Activated CD4-positive, CD25-positive, alpha-beta regulatory T cell treated with anti-CD3 and anti-CD28 coated beads, Interleukin-2, amount 50 U/mL, for 72 hours (primary cell): ENCODE data around the gene BPIFA3.
"Not testable (repeated sequence)": the region's sequence is repeated elsewhere in the genome, so short reads cannot be mapped to it uniquely, and the experiment has no call there.

ENCODE experiments used
- DNase-seq: peaks from one replicate; pipeline ENCODE4 v3.0.0; 2021

BPIFA3 gene

DNA sequence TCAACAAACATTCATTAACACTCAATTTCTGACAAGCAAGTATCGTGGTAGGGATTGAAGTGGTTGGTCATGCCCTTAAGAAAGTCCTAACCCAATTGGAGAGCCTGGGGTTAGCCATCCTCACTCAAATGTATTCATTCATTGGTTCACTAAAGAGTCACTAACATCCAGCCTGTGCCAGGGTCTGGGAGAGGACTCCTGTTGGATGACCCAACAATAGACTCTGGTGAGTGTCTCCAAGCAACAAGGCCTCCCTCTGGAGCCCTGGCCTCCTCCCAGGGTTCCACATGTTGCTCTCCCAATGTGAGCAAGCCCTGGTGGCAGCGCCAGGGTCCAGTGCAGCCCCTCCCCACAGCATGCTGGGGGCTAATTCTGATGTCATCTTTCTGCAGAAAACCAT lies at the start of gene BPIFA3:
TSS of gene BPIFA3 (plus strand) at position 301 of the 400 bp plus-strand sequence. CDS start 185 bp downstream, outside the sequence.
- no peak for DNase-seq

DNA sequence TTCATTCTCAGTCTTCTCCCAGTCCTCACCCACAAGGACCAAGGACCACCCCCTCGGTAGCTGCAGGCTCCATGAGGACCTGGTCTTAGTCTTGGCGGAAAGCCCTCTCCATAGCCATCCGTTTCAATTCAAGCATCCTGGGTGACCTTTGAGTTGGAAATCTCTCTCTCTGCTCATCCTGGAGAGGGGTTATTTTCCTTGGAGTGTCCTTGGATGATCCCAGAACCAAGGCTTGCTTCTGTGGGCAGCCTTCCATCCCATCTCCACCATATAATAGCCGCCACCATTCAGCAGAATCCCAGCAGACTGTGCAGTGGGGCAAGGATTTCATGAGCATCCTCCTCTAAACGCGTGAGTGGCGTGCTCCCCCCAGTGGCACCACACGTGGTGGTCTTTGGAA lies 49.3 kb upstream of the BPIFA3 start, which contains the start of gene BPIFA2:
TSS of gene BPIFA2 (plus strand) at position 301 of the 400 bp plus-strand sequence. CDS start 987 bp downstream, outside the sequence.
- DNase-seq: no peak

DNA sequence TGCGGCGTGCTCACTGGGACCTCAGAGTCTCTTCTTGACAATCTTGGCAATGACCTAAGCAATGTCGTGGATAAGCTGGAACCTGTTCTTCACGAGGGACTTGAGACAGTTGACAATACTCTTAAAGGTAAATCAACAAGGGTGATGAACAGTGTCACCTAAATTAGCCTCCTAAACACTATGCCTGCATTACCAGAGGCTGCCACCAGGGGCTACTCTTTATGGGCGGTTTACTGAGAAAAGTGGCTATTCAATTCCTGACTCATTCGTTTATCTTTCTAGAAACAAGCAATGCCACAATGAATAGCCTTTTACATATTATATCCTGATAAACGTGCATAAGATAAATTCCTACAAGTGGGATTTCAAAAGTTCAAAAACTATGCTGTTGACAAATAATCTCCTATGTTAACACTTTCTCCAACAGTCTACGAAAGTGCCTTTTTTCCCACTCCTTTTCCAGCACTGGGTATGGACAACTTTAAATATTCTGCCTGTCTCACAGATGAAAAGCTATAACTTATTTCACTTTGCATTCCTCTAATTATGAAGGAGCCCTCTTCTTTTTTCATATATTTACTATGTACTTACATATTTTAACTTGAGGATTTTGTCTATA lies 47.9 kb upstream of the BPIFA3 start:
- peak; percentile 63 for DNase-seq

DNA sequence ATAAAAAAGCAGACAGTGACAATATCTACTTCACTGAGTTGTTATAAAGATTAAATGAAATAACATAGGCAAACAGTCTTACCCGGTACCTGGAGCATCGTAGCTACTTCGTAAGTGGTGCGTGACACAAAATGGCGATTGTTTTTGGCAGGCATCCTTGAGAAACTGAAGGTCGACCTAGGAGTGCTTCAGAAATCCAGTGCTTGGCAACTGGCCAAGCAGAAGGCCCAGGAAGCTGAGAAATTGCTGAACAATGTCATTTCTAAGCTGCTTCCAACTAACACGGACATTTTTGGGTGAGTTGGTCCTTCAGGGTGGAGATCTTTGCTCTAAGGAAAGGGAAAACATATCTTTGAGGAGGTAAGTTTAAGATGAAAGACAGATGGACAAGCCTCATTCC lies 44.4 kb upstream of the BPIFA3 start:
- DNase-seq: no peak

DNA sequence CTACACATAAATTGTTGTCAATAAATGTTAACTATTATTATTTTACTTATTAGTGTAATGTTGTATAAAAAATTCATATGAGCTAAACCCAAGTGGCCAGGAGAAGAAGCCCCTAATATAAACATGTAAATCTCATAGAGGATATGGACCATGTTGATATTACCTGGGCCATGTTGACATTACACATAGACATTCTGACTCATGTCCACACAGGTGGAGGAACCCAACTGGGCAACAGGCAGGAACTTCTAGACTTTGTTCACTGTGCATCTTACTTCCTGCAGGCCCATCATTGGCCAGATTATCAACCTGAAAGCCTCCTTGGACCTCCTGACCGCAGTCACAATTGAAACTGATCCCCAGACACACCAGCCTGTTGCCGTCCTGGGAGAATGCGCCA lies 42.0 kb upstream of the BPIFA3 start:
- no peak for DNase-seq

DNA sequence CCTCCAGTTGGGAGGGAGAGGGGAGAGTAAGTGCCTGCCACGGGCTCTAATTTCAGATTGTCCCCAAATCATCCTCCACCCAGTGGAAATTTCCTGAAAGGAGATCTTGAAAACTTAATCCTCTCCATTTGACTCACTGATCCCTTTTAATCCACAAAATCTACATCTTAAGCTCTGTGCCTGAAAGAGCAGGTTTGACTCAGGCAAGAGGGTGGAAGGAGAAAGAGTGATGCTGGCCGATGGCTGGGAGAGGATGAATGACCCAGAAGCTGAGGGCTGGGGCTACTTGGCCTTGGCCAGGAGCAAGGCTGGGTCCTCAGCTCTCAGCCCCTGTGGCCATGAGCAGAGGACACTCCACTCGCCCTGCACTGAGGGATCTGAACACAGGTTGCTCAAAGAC lies 41.1 kb upstream of the BPIFA3 start:
- no peak for DNase-seq

DNA sequence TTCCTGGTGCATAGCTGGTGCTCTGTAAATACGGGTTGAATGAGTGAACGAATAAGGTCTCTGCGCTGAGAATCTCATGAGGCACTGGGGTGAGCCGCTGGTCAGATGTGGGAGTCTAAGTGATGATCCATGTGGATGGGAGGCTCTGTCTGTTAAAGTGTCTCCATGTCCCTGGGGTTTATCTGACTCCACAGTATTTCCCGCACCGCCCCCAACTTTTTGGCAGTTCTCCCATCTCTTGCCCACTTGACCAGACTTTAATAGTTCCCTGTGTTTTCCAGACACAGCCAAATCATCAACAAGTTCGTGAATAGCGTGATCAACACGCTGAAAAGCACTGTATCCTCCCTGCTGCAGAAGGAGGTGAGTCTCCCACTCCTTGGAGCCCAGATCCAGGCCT lies 39.3 kb upstream of the BPIFA3 start:
- no peak for DNase-seq

DNA sequence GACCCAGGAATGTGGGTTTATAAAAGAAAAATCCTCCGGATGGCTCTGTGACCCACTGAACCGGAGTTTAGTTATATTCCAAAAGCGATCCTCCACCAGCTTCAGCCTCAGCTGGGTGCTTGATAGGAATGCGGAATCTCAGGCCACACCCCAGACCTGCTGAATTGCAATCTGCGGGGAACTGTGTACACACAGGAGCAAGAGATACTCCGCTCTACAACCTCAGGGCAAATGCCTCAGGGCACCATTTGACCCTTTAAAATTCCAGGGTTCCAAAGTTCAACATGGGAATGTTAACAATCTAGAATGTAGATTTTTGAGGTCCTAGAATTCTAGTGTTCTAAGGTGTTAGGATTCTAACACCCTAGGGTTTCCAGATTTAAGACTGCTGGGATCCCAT lies 38.4 kb upstream of the BPIFA3 start:
- no peak for DNase-seq

DNA sequence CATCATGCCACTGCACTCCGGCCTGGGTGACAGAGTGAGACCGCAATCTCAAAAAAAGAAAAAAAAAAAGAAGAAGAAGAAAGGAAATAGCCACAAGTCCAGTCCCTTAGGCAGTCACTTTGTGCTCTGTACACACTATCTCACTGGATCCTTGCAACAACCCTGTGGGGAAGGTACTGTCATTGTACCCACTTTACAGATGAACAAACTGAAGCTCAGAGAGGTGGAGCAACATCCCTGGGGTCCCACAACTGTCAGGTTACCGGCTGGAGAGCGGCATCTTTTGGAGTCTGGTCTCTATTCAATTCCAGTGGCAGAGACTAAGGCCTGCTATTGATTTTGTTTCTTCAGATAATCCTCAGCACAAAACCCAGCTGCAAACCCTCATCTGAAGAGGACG lies 37.0 kb upstream of the BPIFA3 start:
- no peak for DNase-seq

DNA sequence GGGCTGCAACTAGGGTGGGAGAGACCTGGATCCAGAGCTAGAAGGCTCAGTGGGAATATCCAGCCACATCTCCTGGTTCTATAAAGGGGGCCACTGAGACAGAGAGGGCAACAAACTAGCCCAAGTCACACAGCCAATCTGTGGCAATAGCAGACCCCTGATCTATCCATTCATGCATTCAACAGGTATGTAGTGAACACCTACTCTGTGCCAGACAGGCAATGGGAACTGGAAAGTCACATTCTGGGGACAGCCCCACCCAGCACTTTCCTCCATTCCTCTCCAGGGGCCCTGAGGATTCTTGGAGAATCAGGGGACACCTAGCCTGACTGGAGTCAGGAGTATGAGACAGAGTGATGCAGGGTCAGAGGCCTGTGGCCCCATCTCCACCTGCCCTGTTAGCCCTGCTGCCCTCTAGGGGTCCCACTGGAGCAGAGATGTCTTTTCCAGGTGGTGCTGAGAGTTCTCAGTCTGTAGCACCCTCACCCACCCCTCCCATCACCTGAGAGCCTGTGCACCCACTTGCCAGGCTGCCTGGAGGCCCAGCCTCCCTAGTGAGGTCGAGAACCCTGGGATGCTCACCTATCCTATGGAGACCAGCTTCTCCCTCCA lies 35.6 kb upstream of the BPIFA3 start:
- DNase-seq: no peak

DNA sequence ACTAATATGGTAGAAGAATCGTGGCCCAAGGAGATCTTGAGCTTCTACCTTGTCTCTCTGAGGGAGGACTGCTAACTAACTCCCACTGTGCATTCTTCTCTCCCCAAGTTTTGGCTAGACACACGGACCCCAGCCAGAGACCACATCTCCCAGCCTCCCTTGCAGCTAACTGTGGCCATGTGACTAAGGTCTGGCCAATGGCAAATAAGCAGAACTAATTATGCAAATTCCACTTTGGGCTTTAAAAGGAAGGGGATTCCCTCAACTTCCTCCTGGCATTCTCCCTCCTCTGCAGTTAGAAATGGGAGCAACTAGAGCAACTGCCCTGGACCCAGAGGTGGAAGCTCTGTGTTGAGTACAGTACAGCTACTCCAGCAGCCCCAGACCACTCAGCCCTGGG lies 33.8 kb upstream of the BPIFA3 start:
- DNase-seq: no peak

DNA sequence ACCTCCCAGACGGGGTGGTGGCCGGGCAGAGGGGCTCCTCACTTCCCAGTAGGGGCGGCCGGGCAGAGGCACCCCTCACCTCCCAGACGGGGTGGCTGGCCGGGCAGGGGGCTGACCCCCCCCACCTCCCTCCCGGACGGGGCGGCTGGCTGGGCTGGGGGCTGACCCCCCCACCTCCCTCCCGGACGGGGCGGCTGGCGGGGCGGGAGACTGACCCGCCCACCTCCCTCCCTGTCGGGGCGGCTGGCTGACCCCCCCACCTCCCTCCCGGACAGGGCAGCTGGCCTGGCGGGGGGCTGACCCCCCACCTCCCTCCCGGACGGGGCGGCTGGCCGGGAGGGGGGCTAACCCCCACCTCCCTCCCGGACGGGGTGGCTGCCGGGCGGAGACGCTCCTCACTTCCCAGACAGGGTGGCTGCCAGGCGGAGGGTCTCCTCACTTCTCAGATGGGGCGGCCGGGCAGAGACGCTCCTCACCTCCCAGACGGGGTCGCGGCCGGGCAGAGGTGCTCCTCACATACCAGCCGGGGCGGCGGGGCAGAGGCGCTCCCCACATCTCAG lies 32.0 kb upstream of the BPIFA3 start:
- DNase-seq: not testable (repeated sequence)

DNA sequence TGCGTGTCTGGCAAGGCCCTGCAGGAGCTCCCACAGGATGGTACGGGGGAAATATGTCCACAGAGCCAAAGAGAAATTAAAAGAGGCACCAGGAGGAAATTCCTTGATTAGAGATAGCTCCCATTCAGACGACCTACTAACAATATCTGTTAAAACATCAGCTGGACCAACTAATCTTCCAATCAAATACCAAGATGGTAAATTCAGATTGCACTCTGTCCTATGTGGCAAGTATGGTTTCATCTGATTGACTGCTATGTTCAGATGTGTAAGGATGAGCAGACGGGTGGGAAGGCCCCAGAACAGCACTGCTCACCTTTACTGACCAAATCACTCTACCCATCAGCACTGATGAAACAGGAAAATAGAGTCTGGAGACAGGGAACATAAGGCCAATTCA lies 29.7 kb upstream of the BPIFA3 start:
- no peak for DNase-seq

DNA sequence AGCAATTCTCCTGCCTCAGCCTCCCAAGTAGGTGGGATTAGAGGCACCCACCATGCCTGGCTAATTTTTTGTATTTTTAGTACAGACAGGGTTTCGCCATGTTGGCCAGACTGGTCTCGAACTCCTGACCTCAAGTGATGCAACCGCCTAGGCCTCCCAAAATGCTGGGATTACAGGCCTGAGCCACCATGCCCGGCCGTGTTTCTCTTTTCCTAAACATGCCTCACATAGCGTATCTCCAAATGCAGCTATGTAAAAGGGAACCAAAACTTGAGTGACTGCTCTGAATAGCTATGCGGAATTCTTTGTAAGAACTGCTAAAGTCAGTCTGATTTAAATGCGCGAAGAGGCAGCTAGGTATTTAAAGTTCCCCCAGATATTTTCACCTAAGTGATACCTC lies 28.7 kb upstream of the BPIFA3 start:
- no peak for DNase-seq

DNA sequence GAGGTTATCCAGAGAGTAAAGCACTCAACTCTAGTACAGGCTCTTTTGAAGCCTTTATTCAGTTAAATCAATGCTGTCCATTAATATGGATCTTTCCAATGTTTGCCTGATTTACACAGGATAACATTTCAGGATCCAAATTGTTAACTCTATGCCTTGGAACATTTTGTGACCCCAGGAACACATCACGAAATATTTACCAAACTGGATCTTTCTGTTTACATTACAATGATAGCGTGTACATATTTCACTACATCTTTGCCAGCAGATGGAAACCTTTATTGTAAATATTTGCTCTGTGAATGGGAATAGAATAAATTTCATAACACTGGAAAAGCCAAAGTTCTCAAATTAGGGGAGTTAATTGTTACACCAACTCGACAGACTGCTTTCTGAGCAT lies 25.7 kb upstream of the BPIFA3 start:
- DNase-seq: no peak

DNA sequence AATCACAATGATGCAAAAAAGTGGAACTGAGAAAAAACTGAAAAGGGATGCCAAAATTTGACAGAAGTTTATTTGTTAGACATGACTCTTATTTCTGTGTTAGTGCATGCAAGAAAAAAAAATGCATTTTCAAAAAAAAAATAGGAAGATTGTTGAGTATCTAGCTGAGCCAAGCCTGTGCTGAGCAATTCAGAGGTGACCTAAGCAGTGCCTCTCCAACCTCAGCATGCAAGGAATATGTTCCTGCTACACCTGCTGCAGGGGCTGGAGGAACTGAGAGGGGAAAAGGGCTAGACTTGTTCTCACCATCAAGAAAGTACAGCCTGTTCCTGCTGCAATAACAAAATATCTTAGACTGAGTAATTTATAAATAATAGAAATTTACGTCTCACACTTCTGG lies 25.2 kb upstream of the BPIFA3 start:
- DNase-seq: no peak

DNA sequence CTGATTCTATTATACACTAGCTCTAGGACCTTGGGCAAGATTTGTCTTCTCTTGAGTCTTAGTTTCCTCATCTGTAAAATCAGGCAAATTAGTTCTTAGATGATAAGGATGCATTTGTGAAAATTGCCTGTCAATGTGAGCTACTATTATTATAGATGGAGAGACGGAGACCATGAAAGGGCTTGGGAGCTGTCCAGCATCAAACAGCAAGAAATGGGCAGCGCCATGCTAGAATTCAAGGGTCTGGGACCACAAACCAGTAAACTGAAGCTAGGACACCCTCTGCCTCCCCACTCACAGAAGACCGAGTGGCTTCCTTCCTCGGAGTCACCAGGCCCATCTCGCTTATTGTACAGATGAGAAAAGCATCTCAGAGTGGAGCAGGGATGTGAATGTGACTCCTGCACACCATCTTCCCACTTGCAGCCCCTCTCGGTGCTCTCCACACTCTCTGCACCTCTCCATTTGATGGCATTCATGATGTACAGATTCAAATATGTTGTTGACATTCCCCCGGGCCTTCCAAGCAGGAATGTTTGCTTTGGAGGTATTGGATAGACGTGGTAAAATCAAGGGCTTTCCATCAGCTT lies 24.1 kb upstream of the BPIFA3 start:
- no peak for DNase-seq

DNA sequence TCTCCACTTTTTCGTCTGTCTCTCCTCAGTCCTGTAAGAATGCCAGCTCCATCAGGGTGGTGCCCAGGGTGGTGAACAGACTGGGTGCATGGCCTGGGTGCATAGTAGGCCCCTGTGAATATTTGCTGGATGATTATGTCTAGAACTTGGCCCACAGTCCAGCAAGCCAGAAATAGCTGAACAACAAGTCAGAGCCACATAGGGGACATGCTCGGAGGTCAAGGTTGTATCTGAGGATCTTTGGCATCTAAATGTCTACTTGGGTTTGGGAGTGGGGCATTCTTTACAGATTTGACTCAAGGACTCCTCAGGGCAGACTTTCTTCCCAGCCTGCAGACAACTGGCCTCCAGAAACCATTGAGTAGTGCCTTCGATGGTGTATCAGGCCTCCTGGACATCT lies 18.1 kb upstream of the BPIFA3 start:
- DNase-seq: no peak

DNA sequence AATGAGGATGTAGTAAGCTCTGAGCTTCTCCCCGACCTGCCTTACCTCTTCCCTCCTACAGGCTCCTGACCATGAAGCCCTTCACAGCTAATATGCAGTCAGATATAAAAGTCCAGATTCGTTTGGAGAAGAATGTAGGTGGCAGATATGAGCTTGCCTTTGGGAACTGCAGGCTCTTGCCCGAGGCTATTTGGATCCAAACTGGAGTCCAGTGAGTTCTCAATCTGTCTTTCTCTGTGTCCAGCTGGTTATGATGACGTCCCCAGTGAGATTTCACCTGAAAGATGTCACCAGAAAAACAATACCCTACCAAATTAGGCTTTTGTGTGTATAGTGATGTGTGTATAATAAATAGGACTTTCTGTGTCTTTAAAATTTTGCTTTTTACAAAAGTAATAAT lies 14.7 kb upstream of the BPIFA3 start:
- DNase-seq: no peak

DNA sequence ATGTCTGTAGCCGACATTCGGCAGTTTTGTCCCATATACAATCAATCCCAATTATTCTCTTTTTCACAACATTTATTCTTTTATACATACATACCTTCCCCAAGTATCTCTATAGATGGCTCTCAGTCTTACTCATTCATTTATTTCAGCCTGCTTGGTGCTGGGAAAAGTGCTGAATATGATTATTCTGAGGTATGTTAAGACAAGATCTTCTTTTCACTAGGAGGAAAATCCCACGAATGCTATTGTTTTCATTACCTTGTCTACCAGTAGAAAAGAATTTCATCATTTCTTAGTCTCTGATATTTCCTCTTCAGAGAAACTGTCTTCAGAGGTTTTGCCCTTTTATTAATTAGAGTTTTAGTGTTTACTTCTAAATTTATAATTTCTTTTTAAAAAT lies 13.7 kb upstream of the BPIFA3 start:
- no peak for DNase-seq

DNA sequence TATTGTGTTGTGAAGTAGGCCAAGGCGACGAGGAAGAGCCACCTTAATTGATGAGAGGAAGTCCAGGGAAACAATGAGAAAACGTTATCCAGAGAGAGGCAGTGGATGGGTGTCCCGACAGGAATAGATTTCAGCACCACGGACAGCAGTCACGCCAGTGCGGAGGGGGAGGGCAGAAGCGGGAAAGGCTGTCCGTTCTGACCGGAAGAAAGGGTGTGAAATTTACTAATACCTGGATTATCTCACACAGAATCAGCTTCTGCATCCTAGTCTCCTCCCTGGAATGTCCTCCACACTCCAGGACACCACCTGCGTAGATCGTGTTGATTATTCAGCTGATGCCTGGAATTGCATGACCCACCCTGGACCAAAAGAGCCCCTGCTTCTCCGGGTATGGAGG lies 7.4 kb upstream of the BPIFA3 start:
- peak; percentile 44 for DNase-seq

DNA sequence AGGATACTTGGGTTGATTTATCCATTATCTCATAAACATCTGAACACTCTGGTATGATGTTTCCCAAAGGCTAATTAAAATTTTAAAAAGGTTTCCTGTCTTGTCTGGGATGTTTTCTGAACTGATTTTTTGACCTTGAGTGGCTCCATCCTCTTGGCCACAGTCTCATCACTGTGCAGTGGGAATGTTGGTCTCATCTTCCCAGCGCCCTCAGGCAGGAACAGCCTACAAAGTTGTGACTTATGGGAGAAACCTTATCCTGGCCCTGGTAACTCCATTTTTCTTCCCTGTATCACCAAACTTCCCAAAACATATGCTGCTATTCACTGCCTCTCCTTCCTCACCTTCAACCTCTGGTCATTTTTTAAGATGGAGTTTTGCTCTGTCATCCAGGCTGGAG lies 6.8 kb upstream of the BPIFA3 start:
- no peak for DNase-seq

DNA sequence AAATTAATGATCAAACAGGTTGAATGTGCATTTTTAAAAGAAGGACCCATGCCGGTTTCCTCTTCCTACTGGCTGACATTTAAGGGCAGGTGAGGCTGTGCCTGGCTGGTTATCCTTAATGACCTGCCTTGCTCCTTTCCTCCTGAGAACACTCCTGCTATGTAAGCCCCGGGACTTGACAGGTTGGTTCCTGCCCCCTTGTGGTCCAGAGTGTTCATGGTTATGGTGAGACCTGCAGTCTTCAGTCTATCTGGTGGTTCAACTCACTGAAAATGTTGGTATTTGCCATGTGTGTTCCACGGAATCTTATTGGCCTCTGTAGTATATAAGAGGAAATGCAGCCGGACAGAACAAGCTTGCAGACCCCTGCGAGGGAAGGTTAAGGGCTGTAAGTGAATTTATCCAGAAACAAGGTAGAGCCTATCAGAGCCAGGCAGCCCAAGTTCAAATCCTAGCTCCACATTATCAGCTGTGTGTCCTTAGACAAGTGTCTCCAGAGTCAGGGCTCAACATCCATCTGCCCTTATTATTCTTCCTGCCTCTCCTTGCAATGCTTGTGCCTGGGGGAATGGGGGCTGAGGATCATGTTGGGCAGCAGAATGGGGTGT lies 5.2 kb upstream of the BPIFA3 start:
- no peak for DNase-seq

DNA sequence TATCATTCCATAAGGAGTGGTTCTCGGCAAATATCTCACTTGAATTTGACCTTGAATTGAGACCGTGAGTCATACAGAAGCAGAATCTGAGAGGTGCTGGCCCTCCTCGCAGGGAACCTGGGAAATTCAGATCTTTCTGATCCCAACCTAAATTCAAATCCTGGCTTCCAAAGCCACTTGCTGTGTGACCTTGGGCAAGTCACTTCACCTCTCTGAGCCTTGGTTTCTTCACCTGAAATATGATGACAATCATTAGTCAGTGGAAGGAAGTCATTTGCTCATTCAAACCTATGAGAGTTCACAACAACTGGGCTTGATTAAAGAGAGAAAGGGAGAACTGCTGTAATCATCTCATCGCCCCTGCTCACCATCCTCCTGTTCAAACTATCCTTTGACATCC lies 7.2 kb downstream of the BPIFA3 start:
- no peak for DNase-seq
